ENCODE data around the gene CCDC188. TPM values are rescaled to one million over a fixed set of nuclear protein-coding genes. Genes with fewer than 3 reads are reported as not detected.

Gene CCDC188
- total RNA-seq, 1 experiment from 2014 or later = not detected

DNA sequence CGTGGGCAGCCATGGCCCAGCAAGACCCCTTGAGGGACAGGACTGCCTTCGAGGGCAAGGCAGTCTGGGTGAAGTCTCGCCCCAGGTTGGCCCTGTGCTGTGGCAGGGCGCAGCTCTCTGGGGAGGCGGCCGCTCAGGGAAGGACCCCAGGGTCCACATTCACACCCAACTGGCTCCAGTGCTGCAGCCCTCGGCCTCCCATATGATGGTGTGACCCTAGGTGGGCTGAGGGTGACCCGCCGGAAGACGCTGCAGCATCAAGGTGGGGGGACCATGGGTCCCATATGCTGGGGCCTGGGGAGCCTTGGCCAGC lies 28.0 kb upstream of the CCDC188 start:
- in situ Hi-C loops (cut with HindIII; ENCODE audit: low pct_unique_long_range_greater_than_20kb, low sequenced_read_pairs) (no loop called here), intact Hi-C loops (cut with micrococcal nuclease; ENCODE audit: unreplicated experiment) (loop anchor here (10.0 kb wide), 1 partner anchor 56 kb away; no protein-coding TSS in a partner anchor)
- TF ChIP-seq TCF7L2 (IDR thresholded peaks at IDR 0.05; ENCODE audit: low read depth, low read length) = no peak
- TF ChIP-seq, protein P1, sequence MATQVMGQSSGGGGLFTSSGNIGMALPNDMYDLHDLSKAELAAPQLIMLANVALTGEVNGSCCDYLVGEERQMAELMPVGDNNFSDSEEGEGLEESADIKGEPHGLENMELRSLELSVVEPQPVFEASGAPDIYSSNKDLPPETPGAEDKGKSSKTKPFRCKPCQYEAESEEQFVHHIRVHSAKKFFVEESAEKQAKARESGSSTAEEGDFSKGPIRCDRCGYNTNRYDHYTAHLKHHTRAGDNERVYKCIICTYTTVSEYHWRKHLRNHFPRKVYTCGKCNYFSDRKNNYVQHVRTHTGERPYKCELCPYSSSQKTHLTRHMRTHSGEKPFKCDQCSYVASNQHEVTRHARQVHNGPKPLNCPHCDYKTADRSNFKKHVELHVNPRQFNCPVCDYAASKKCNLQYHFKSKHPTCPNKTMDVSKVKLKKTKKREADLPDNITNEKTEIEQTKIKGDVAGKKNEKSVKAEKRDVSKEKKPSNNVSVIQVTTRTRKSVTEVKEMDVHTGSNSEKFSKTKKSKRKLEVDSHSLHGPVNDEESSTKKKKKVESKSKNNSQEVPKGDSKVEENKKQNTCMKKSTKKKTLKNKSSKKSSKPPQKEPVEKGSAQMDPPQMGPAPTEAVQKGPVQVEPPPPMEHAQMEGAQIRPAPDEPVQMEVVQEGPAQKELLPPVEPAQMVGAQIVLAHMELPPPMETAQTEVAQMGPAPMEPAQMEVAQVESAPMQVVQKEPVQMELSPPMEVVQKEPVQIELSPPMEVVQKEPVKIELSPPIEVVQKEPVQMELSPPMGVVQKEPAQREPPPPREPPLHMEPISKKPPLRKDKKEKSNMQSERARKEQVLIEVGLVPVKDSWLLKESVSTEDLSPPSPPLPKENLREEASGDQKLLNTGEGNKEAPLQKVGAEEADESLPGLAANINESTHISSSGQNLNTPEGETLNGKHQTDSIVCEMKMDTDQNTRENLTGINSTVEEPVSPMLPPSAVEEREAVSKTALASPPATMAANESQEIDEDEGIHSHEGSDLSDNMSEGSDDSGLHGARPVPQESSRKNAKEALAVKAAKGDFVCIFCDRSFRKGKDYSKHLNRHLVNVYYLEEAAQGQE (IDR thresholded peaks at IDR 0.05; ENCODE audit: insufficient read depth in 1 of 2, low read depth in 2 of 2, low read length in 1 of 2) = no peak
- no peak for TF ChIP-seq POLR2AphosphoS5 (IDR thresholded peaks at IDR 0.05; ENCODE audit: low read depth, low read length)
- TF ChIP-seq, protein P2, sequence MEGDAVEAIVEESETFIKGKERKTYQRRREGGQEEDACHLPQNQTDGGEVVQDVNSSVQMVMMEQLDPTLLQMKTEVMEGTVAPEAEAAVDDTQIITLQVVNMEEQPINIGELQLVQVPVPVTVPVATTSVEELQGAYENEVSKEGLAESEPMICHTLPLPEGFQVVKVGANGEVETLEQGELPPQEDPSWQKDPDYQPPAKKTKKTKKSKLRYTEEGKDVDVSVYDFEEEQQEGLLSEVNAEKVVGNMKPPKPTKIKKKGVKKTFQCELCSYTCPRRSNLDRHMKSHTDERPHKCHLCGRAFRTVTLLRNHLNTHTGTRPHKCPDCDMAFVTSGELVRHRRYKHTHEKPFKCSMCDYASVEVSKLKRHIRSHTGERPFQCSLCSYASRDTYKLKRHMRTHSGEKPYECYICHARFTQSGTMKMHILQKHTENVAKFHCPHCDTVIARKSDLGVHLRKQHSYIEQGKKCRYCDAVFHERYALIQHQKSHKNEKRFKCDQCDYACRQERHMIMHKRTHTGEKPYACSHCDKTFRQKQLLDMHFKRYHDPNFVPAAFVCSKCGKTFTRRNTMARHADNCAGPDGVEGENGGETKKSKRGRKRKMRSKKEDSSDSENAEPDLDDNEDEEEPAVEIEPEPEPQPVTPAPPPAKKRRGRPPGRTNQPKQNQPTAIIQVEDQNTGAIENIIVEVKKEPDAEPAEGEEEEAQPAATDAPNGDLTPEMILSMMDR (IDR thresholded peaks at IDR 0.05) = no peak
- TF ChIP-seq SIN3A (IDR thresholded peaks at IDR 0.05; ENCODE audit: borderline replicate concordance, insufficient read depth, low read depth, low read length) = no peak
- ChIA-PET CTCF (no interaction called here), POLR2A (no interaction called here)
- no peak overlapping the region for H3K4me3 ChIP-seq (ENCODE audit: low read depth in 2 of 2, low read length in 2 of 2)
- H3K9me3 ChIP-seq (ENCODE audit: control insufficient read depth, insufficient read depth, low read depth, low read length) = no peaks in the 10 kb centered on the region
- no TSS peak for BruUV-seq (replicated peaks)
- no peak overlapping the region for H3K27ac ChIP-seq (ENCODE audit: low read length)
- H3K36me3 ChIP-seq (ENCODE audit: control insufficient read depth, insufficient read depth, low read length) = no peaks in the 10 kb centered on the region
- ATAC-seq = no peak
- peaks cover 3% of the 10 kb centered on the region; the same call in 1 of the 2 replicates for H3K4me1 ChIP-seq (ENCODE audit: control insufficient read depth, insufficient read depth, low read length)
- no peak for DNase-seq (ENCODE audit: low read depth, low spot score)
- H3K27me3 ChIP-seq (ENCODE audit: control insufficient read depth, insufficient read depth, low read length) = no peaks in the 10 kb centered on the region

DNA sequence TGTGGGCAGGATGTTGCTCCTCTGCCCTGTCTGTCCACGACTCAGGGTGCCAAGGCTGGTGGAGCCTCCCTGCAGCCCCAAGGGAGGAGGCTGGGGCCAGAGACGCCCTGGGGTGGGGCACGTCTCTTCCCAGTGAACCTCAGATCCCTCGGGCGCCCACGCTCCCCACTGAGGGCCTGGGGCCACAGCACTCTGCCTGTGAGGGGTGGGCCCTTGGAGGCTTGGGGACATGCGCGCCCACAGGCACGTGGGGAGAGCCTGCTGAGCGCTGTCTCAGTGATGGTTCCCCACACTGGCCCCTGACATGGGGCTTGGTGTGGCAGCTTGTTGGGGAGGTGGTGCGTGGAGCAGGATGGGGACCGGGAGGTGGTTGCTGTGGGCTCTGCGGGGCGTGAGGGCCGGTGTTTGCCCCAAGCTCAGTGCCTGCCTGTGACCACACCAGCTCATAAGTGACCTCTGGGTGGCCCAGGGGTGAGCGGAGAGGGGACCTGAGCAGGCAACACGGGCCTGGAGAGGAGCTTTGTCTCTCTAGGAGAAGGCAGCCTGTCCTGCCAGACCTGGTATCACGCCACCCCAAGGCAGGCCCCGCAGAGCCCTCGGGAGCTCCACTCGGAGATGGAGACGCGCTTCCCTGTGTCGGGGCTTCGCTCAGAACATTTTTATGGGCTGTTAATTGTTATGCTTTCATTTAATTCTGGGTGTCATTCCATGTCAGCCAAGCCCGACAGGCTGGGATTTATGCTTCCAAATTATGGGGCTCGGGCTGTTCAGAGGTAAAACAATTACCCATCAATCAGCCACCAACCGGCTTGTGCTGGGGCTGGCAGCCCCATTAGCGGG lies 27.4 kb upstream of the CCDC188 start:
- no TSS peak for BruUV-seq (replicated peaks)
- intact Hi-C loops (cut with micrococcal nuclease; ENCODE audit: unreplicated experiment) (loop anchor here (10.0 kb wide), 1 partner anchor 57 kb away; no protein-coding TSS in a partner anchor), in situ Hi-C loops (cut with HindIII; ENCODE audit: low pct_unique_long_range_greater_than_20kb, low sequenced_read_pairs) (no loop called here)
- no peaks in the 10 kb centered on the region for H3K9me3 ChIP-seq (ENCODE audit: control insufficient read depth, insufficient read depth, low read depth, low read length)
- no peak overlapping the region for H3K4me3 ChIP-seq (ENCODE audit: low read depth in 2 of 2, low read length in 2 of 2)
- peaks cover 3% of the 10 kb centered on the region; the same call in 1 of the 2 replicates for H3K4me1 ChIP-seq (ENCODE audit: control insufficient read depth, insufficient read depth, low read length)
- ChIA-PET POLR2A (no interaction called here), CTCF (no interaction called here)
- H3K27me3 ChIP-seq (ENCODE audit: control insufficient read depth, insufficient read depth, low read length) = no peaks in the 10 kb centered on the region
- DNase-seq (ENCODE audit: low read depth, low spot score) (no peak), ATAC-seq (no peak)
- TF ChIP-seq, protein P2 (IDR thresholded peaks at IDR 0.05) = no peak
- TF ChIP-seq SIN3A (IDR thresholded peaks at IDR 0.05; ENCODE audit: borderline replicate concordance, insufficient read depth, low read depth, low read length) = no peak
- TF ChIP-seq TCF7L2 (IDR thresholded peaks at IDR 0.05; ENCODE audit: low read depth, low read length) = no peak
- TF ChIP-seq POLR2AphosphoS5 (IDR thresholded peaks at IDR 0.05; ENCODE audit: low read depth, low read length) = no peak
- TF ChIP-seq, protein P1 (IDR thresholded peaks at IDR 0.05; ENCODE audit: insufficient read depth in 1 of 2, low read depth in 2 of 2, low read length in 1 of 2) = no peak
- H3K27ac ChIP-seq (ENCODE audit: low read length) = no peak overlapping the region
- no peaks in the 10 kb centered on the region for H3K36me3 ChIP-seq (ENCODE audit: control insufficient read depth, insufficient read depth, low read length)
